HG03457 (cell line): Measurements from ENCODE around the gene WWTR1.
A peak's percentile ranks its signal among the peaks of the same experiment; 100 is the strongest.

Experiments used
- ATAC-seq: cut with Tn5 transposase; IDR thresholded peaks from one replicate; pipeline ENCODE4 v1.9.1; 2021; ENCODE audit warnings: moderate number of reproducible peaks; ENCODE audit not compliant: unreplicated experiment

The WWTR1 gene

GRCh38 chr3:149506540-149506939 lies 151.3 kb downstream of the WWTR1 start:
- no peak for ATAC-seq

- ATAC-seq, result no peak
Observed at GRCh38 chr3:149502438-149502837, 155.4 kb downstream of the WWTR1 start.

GRCh38 chr3:149501524-149501923 lies 156.3 kb downstream of the WWTR1 start:
- no peak for ATAC-seq

GRCh38 chr3:149497966-149498670 lies 159.7 kb downstream of the WWTR1 start:
- ATAC-seq, result no peak

GRCh38 chr3:149496891-149497290 lies 160.9 kb downstream of the WWTR1 start:
- no peak for ATAC-seq

GRCh38 chr3:149495581-149496125 lies 162.2 kb downstream of the WWTR1 start:
- ATAC-seq, result no peak

GRCh38 chr3:149494759-149495580 lies 162.9 kb downstream of the WWTR1 start:
- ATAC-seq, result no peak

GRCh38 chr3:149494022-149494758 lies 163.6 kb downstream of the WWTR1 start:
- ATAC-seq, result no peak

GRCh38 chr3:149493315-149494021 lies 164.4 kb downstream of the WWTR1 start:
- ATAC-seq, result no peak

- no peak for ATAC-seq
Observed at GRCh38 chr3:149490260-149490971, 167.4 kb downstream of the WWTR1 start.

- no peak for ATAC-seq
Observed at GRCh38 chr3:149489060-149489690, 168.7 kb downstream of the WWTR1 start.

GRCh38 chr3:149487598-149488197 lies 170.1 kb downstream of the WWTR1 start:
- ATAC-seq, result peak; percentile 54

- ATAC-seq, result no peak
Observed at GRCh38 chr3:149486726-149487125, 171.1 kb downstream of the WWTR1 start.

- no peak for ATAC-seq
Observed at GRCh38 chr3:149481491-149481890, 176.3 kb downstream of the WWTR1 start.

- no peak for ATAC-seq
Observed at GRCh38 chr3:149481056-149481455, 176.8 kb downstream of the WWTR1 start.

- ATAC-seq, result peak; percentile 94
Observed at GRCh38 chr3:149480326-149481017, 177.4 kb downstream of the WWTR1 start.

GRCh38 chr3:149479621-149480325 lies 178.1 kb downstream of the WWTR1 start:
- no peak for ATAC-seq

- ATAC-seq, result no peak
Observed at GRCh38 chr3:149476225-149476624, 181.6 kb downstream of the WWTR1 start.
